Panc1 (cell line): Measurements from ENCODE around the gene CA10.

Experiments used
- POLR2AphosphoS5 ChIP-seq: IDR thresholded peaks from 2 replicates; pipeline ENCODE4 v1.6.1; 2012; ENCODE audit warnings: mild to moderate bottlenecking, low read depth, low read length, moderate library complexity
- SIN3A ChIP-seq: IDR thresholded peaks from 2 replicates; pipeline ENCODE4 v1.6.1; 2012; ENCODE audit warnings: low read depth, mild to moderate bottlenecking, low read length, moderate library complexity, borderline replicate concordance; ENCODE audit not compliant: insufficient read depth
- TCF7L2 ChIP-seq: IDR thresholded peaks from 2 replicates; pipeline ENCODE4 v1.6.1; 2011; ENCODE audit warnings: mild to moderate bottlenecking, low read depth, low read length, inconsistent platforms
- TF ChIP-seq, protein P1 (sequence below): fragments of 450-650 bp; IDR thresholded peaks from 2 replicates; pipeline ENCODE4 v1.5.1; 2017; ENCODE audit warnings: mild to moderate bottlenecking

DNA sequence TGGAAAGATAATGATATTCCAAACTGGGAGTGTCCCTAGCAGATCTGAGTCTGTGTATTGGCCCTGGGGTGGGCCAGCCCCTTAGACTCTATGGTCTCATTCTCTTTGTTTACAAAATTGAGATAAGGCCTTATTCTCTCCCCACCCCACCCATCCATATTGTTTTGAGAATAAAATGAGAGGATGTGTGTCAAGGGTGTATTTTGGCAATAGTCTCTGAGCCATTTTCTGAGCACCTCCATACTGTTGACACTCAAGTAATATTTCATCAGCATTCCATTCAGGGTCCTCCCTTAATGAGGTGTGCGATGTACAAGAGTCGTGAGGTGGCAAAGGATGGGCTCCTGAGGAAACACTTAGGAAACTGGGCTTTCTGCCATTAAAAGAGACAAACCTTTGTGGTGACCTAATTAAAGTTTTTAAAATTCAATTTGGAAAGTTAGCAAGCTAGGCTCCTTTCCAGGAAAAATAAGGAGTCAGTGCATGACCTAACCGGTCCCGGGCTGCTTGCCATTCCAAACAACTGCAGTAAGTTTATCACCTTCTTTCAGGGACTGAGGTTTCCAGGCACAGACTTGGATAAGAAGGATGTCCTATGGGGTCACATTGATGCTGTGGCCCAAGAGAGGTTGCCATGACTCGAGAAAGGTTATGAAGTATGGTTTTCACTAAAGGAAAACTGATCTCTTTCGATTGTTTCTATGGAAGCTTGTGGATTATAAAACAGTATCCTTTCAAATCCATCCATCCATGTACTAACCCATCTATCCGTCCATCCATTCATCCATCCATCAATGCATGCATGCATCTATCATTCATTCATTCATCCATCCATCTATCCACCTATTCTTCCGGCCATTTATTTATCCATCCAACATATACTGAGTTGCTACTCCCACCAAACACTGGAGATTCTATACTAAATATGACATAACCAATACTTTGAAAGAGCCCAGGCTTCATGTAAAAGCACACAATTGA is 454.9 kb downstream of the CA10 start:
- no peak for TF ChIP-seq POLR2AphosphoS5
- TF ChIP-seq, protein P1, sequence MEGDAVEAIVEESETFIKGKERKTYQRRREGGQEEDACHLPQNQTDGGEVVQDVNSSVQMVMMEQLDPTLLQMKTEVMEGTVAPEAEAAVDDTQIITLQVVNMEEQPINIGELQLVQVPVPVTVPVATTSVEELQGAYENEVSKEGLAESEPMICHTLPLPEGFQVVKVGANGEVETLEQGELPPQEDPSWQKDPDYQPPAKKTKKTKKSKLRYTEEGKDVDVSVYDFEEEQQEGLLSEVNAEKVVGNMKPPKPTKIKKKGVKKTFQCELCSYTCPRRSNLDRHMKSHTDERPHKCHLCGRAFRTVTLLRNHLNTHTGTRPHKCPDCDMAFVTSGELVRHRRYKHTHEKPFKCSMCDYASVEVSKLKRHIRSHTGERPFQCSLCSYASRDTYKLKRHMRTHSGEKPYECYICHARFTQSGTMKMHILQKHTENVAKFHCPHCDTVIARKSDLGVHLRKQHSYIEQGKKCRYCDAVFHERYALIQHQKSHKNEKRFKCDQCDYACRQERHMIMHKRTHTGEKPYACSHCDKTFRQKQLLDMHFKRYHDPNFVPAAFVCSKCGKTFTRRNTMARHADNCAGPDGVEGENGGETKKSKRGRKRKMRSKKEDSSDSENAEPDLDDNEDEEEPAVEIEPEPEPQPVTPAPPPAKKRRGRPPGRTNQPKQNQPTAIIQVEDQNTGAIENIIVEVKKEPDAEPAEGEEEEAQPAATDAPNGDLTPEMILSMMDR, result no peak
- no peak for TF ChIP-seq TCF7L2
- TF ChIP-seq SIN3A, result no peak
